HG03520 (cell line): ENCODE measurements around the gene TTC27.
"Not testable (repeated sequence)": the region's sequence is repeated elsewhere in the genome, so short reads cannot be mapped to it uniquely, and the experiment has no call there.

Experiments
- ATAC-seq: cut with Tn5 transposase; IDR thresholded peaks from one replicate; pipeline ENCODE4 v1.9.1; 2021; ENCODE audit warnings: mild to moderate bottlenecking, moderate library complexity; ENCODE audit not compliant: unreplicated experiment

The TTC27 gene

GRCh38 chr2:32843699-32844098 is 215.8 kb downstream of the TTC27 start:
- no peak for ATAC-seq

DNA sequence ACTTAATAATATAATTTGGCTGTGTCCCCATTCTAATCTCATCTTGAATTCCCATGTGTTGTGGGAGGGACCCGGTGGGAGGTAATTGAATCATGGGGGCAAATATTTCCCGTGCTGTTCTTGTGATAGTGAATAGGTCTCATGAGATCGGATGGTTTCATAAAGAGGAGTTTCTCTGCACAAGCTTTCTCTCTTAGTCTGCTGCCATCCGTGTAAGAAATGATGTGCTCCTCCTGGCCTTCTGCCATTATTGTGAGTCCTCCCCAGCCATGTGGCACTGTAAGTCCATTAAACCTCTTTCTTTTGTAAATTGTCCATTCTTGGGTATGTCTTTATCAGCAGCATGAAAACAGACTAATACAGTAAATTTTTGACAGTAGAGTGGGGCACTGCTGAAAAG is 216.4 kb downstream of the TTC27 start:
- ATAC-seq = no peak

- ATAC-seq = not testable (repeated sequence)
Measured at GRCh38 chr2:32846274-32846673, 218.4 kb downstream of the TTC27 start.

DNA sequence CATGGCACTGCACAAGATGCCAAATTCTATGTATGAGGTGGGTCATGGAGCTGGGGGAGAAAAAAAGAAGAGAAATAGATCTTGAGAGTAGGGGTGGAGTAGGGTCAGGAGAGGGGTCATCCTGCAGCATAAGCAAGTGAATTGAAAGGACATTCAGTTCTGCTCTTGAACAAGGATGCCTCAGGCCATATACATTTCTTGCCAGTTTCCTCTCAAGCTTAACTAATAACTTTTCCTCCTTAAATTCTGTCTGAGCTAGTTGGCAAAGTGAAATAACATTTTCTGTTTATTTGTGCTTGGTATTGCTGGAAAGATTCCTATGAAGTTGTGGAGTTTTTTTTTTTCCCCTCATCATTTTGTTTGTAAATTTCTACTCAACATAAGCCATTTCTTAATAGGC is 219.9 kb downstream of the TTC27 start:
- ATAC-seq = no peak

- ATAC-seq = no peak
Measured at GRCh38 chr2:32849456-32850194, 221.8 kb downstream of the TTC27 start.

DNA sequence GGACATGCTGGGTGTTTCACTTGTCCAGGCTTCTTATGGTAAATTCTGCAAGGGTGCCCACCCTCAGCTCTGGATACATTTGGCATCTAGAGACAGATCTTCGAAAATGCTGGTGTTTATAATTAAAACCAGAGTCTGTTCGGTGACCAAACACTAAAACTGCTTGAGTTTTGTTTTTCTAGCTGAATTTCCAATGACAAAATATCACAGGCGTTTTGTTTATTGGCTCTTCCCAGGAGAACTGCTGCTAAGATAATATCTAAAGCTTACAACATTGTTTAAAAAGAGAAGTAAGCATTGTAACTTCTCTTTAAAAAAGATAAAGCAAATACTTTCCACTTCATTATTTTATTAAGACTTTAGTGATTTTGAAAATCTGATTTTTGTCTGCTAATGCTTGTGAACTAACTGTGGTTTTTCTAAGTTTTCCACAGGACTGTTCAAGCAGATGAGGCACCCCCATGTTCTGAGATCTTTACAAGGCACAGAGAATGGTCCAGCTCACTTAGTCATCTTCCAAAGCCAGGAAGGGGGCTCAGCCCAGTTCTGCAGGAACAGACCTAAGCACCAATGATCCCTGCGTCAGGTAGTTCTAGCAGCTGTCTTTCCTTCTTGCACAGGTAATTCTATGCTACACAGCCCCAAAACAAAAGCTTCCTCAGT is 224.1 kb downstream of the TTC27 start:
- no peak for ATAC-seq

DNA sequence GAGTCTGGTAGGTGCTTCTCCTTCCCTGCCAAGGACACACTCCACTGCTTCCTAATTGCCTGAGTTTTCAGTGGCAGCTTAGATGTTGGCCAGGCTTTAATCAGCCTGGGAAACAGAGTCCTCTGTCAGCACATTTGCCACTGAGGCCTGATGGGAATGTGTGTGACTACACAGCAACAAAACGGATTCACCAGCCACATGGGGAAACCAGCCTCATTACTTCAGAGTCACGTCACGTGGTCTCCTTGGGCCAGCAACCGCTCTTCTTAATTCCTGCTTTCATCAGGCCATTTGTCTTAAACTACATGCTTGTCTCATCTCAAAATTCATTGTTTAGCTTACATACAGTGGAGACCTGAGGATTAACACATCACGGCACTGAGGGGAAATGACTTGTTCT is 225.0 kb downstream of the TTC27 start:
- no peak for ATAC-seq

DNA sequence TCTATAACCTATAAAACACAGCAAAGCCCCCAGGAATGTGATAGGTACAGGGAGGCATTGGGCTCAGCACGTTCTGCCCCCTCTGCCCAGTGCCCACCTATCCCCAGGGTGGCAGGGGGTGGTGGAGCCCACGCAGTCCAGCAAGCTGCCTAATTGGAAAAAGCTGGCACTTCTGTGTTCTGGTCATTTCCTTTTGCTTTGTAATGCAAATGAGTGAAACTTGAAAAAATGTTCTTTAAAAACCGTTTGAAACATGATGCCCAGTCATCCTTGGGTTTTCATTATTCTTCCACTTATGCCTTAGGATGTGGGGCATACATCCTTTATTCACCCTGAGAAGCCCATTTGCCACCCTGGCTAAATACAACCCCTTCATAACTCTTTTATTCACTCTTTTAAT is 229.0 kb downstream of the TTC27 start:
- no peak for ATAC-seq

- ATAC-seq = no peak
Measured at GRCh38 chr2:32858713-32859112, 230.9 kb downstream of the TTC27 start.

- no peak for ATAC-seq
Measured at GRCh38 chr2:32860385-32860784, 232.5 kb downstream of the TTC27 start.

- no peak for ATAC-seq
Measured at GRCh38 chr2:32862269-32863055, 234.6 kb downstream of the TTC27 start.

- ATAC-seq = no peak
Measured at GRCh38 chr2:32863326-32863725, 235.5 kb downstream of the TTC27 start.

DNA sequence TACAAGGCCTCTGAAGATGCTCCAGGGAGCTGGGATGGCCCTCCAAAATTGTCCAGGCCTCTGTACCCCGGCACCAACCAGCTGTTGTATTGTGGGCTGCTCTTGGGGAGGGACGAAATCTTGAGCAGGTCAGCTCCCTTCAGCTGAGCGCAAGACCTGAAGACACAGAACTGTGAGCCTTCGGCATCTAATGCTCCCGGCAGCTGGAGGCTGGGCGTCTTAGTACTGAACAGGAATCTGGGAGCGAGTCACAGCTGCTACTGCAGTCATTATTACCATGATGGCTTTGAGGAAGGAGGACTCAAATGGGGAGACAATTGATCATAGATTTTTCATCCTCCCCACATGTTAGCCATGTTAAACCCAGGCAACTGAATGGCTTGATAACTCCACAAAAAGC is 236.0 kb downstream of the TTC27 start:
- ATAC-seq = no peak

DNA sequence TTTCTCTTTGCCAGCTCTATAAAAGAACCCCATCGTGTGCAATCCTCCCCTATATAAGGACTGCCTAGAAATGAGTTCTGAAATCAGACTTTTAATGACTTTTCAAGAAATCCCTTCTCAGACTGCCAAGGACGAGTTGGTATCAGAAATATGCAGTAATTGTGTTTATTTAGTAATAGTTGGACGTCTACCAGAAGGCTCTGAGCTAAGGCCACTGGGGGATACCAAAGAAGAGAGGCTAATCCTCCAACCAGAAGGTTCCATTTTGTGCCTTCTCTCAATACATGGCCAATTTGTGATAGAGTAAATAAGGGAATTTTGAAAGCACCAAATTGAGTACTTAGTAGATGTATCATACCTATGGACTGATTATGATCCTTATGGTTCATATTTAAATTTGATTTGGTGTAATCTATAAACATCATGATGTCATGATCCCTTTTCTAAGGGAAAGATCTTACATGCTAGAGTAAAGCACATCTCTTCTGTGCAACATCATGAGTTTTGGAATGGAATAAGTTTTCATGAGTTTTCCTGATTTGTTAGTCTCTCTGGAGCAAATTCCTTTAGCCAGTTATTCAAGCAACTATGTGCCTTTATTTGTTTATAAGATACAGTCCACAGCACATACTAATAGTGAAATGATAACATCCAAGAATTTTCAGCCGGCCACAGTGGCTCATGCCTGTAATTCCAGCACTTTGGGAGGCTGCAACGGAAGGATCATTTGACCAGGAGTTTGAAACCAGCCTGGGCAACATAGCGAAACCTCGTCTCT is 236.7 kb downstream of the TTC27 start:
- ATAC-seq = no peak

DNA sequence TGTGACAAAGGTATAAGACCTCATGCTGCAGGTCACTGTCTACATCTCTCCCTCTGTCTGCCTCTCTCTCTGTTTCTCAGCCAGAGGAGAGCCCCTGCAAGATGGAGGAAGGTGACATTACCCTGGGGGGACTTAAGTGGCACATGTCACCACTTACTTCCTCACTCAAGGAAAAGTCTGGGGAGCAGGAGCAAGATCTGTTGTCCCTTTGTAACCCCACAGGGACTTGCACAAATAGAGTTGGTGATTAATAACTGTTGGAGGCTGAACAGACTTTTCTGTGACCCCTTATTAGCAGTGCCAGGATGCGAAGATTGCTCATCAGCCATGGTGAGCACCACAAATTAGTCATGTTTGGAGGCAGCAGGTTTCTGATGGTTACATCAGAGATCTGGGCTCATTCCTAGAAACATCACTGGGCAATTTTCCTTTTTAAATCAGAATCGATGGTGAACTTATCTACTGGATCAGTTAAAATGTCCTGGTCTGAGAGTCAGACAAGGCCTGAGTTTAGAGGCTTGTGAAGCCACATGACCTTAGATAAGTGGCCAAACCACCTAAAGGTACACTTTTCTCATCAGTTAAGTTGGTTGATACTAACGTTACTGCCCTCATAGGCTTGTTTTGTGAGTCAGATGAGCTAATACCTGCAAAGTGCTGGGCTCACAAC is 237.7 kb downstream of the TTC27 start:
- no peak for ATAC-seq

GRCh38 chr2:32866462-32866861 is 238.6 kb downstream of the TTC27 start:
- ATAC-seq = not testable (repeated sequence)
